Inflammatory macrophage treated with lipopolysaccharide for 1 hour (primary cell): Measurements from ENCODE around the gene AGBL1.

Experiments used
- DNase-seq, 2 donors: peaks; one replicate each; pipeline ENCODE4 v3.0.0-alpha.2; 2020 to 2022

Gene AGBL1

GRCh38 chr15:86165265-86166211 is 85.9 kb downstream of the AGBL1 start:
- DNase-seq = no peak

- no peak for DNase-seq
Measured at GRCh38 chr15:86167841-86168240, 88.2 kb downstream of the AGBL1 start.

GRCh38 chr15:86178845-86179244 is 99.2 kb downstream of the AGBL1 start:
- DNase-seq = no peak

DNA sequence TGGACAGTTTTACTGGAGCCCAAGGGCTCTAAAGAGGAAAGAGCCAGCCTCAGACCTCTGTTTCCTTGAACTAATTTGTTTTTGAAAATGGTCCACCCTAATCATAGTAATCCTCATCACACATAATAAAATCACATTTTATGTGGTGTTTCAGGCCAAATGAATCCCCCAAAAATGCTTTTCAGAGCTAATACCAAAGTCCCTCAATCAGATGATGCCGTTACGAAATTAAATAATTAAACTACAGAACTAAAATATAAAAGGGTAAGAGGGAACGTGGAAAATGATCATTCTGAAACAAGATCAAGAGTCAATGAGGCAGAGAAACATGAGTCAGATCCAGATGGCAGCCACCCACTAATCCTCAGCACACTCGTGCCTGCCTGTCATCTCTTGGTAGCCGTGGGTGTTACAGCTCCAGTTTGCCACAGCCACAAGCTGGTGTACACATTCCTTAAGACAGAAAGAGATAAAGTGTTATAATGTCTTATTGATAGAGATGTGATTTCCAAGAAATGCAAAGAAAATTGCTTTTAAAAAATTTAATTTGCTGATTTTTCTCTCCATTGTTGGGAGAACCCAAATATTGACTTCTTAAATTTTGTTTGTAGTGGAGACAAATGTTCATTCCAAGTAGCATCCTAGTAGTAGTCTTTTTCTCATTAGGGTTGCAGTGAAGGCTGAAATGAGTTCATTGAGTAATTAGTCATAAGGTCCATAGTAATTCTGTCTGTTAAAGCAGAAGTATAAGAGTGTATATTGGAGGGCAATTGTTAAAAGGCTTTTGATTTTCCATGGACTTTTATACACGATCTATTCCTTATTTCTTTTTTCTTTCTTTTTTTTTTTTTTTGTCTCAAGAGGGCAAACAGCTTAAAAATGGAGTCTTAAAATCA is 104.2 kb downstream of the AGBL1 start:
- DNase-seq = peak in 1 of 2 donors; percentile 8

DNA sequence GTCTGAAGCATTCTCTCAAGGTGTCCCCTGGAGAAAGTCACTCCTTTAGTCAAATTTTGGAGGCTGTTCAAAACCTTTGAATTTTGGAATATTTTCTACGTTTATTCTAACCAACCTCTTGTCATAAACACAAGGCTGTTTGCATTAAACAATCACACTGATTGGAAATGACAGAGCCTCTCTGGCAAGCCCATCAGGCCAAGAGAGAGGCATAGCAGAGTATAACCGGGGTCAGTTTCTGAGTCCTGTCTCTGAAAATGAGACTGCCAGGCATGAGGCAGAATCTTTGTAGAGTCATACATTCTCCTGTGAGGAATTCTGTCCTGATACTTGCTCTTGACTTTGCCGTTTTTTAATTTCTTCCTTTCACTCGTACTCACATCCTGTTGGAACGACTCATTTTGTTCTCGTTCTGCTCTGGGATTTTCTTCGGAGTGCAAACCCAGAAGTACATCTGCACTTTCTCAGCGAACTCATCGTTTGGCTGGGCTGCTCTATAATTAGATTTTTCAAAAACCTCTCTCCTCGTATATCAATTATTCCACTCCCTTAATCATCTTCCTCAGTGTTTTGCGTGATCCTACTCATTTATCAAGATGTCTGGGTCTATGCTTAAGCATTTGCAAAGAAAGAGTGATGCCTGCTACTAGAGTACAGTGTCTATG is 114.2 kb downstream of the AGBL1 start:
- no peak for DNase-seq

- no peak for DNase-seq
Measured at GRCh38 chr15:86197770-86198169, 118.1 kb downstream of the AGBL1 start.

DNA sequence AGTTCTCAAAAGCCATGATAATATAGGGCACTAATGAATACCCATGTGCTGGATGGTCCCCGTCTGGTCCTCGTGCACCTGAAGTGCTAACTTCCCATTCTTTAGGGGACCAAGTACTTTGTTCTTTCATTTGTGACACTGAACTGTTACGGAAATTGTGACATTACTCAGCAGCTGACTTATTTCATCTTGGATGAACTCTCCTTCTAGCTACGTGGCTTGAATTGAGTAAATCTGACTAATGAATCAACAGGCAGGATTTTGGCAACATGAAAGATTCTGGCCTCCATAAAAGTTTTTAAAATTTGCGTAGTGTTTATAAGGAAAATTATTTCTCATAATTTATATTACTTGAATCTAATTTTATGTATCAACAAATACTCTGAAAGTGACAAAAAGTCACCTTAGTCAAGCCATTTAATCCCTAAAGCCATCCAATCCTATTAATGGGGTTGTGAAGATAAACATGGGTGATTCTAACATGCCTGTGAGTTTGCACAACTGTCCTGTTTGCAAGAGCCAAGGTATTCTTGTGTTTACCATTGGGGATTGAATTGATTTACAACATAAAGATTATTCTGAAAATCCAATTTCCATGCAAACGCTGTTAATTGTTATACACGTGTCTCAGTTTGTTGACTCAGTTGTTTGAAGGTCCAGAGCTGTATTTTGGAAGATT is 119.9 kb downstream of the AGBL1 start:
- DNase-seq = no peak

DNA sequence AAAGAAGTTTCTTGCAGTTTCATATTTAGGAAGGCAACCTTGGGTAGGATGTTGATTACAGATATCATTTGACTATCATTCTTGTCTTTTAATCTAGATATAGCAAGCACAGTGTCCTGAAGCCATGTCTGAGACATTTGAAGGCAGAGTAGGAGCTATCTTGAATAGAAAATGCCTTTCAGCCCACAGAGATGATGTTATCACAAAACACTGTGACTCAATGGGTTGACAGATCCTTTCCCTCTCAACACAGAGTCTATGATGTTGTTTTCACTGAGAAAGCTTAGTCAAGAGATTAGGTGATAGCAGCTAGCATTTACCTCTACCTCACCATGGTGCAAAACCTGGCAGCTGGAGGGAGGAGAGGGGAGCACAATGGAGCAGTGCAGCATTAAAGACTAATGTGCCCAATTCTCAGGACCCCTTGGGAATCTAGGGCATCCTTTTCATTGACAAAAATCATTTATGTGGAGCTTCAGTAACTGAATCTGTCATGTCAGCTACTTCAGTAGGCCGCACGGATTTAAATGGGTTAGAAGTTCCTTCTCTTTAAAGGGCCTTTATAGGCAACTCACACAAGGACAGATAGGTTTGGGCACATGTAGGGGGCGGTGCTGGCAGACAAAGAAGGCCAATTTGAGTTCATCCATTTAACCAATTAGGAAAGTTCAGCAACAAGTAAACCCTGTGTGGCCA is 121.8 kb downstream of the AGBL1 start:
- no peak for DNase-seq

- no peak for DNase-seq
Measured at GRCh38 chr15:86203462-86203861, 123.8 kb downstream of the AGBL1 start.

- no peak for DNase-seq
Measured at GRCh38 chr15:86205096-86205495, 125.4 kb downstream of the AGBL1 start.

- no peak for DNase-seq
Measured at GRCh38 chr15:86213420-86213819, 133.7 kb downstream of the AGBL1 start.

DNA sequence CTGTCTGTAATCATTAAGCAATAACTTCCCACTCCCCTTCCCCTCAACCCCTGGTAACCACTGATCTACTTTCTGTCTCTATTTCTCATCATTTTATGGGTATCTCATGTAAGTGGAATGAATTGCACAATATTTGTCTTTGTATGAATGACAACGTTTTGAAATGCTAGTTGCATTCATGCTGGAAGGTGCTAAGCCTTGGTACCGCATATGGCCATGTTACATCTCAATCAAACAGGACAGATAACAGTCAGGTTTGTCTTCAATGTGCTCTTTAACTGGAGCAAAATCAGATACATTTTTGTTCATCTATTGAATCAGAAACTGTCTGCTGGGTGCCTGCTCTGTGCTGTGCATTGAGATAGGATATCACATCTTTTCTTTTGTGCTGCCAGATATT is 134.2 kb downstream of the AGBL1 start:
- DNase-seq = no peak

DNA sequence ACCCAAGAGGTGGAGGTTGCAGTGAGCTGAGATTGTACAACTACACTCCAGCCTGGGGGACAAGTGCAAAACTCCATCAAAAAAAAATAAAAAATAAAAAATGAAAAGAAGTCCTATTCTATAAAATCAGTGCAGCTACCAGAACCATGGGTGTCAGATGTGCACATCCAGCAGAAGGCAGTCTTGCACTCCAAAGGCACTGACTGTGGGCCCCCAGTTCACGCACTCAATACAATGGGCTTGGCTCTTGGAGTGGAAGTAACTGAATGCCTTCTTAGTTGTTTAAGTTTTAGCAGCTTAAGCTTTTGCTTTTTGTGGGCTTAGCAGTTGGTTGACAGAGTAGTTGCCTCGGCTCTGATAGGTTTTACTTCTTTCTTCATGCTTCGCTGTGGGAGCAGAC is 141.4 kb downstream of the AGBL1 start:
- DNase-seq = no peak

DNA sequence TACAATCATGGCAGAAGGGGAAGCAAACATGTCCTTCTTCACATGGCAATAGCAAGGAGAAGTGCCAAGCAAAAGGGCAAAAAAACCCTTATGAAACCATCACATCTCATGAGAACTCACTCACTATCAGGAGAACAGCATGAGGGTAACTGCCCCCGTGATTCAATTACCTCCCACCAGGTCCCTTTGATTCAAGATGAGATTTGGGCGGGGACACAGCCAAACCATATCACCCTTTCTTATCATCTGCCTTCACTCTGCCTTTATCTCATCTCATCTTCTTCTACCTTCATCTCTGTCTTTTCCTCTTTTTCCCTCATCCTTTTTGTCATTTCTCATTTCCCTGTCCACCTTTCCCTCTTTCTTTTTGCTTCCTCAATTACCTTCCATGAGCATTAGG is 149.6 kb downstream of the AGBL1 start:
- no peak for DNase-seq

DNA sequence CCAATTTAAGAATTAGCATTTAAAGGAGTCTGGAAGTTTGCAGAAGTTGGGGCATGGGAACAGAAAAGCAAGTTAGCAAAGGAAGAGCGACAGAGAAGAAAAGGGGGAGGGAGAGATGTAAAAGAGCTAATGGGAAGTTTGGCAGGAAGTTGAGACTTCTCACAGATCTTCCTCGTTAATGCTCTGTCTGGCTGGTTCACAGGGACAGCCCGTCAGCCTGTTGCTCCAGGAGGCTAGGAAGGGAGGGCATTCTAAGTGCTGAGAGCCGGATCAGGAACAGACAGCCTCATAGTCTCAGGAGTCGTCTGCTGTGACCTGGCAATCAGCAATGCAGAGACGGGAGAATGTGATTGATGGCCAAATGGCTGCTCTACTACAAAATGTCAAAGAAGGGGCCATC is 150.3 kb downstream of the AGBL1 start:
- DNase-seq = no peak

- DNase-seq = peak in 1 of 2 donors; percentile 1
Measured at GRCh38 chr15:86231864-86232721, 152.4 kb downstream of the AGBL1 start.

DNA sequence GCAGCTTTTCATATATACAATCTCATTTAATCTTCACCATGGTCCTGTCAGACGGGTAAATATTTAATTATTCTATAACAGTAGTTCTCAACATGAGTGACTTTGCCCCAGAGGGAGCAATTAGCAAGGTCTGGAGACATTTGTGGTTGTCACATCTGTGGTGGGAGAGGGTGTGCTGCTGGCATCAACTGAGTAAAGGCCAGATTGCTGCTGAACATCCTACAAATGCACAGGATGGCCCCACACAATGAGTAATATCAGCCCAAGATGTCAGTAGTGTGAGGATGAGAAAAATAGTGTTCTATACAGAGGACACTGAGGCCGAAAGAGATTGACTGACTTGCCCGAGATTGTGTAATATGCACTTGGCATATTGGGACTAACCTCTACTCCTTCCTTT is 156.0 kb downstream of the AGBL1 start:
- DNase-seq = no peak

DNA sequence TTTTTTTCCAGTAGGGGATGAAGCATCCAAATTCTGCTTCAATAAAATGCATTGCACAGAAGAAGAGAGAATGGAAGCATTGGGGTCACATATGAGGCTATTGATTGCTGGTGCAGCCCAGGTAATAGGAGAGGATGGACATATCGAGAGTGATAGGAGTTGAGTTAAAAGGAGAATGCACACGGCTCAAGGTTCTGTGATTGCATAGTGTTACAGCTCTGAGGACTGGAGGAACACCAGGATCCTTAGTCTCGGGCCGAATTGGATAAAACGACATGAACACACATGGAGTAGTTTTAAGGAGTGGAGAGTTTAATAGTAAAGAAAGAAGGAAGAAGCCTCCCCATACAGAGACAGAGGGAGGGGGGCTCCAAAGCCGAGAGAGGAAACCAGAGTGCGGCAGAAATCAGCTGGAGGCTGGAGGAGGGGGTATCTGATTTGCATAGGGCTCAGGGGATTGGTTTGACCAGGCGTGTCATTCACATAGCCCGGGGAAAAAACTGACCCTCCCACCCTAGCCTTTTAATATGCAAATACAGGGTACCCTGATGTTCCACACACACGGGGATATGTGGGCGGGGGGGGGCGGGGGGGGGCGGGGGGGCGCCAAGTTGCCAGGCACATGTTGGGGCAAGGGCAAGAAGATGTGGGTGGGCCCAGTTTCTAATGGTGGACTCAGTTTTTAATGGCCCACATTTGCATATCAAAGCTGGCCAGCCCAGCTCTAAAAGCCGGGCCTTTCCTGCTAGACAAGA is 156.9 kb downstream of the AGBL1 start:
- DNase-seq = no peak

- no peak for DNase-seq
Measured at GRCh38 chr15:86237111-86237500, 157.4 kb downstream of the AGBL1 start.
